Measurements from ENCODE around the gene TLR9.
A peak's percentile ranks its signal among the peaks of the same experiment; 100 is the strongest.
"Not testable (repeated sequence)": the region's sequence is repeated elsewhere in the genome, so short reads cannot be mapped to it uniquely, and the experiment has no call there.

Gene TLR9

DNA sequence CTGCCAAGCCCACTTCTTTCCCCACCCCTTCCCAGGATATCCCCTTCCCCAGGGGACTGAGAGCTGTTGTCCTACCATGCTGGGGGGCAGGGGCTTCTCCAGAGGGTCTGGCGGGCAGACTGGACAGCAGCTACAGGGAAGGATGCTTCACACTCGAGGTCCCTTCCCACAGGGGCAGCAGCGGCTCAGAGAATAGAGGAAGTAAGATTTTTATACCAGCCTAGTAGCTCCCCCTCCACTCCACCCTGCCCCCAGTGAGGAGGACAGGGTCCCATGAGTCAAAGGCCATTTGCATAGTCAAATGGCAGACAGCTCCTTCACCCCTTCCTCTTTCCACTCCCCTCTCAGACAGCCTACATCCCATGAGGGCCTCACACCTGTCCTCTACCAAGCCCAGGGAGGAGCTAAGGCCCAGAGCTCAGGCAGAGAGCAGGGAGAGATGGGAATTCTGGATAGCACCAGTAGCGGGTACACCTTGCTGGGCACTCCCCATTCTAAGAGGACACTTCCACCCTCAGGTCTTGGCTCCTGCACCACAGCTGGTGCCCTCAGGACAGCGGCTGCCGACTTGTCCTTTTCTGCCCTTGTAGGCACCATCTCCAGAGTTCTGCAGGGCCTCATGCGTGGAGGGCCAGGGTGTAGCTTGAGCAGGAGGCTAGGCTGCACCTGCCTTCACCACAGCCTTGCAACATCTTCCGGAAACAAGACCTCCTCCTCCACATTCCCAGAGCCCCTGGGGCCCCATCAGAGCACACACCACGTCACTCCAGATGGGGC, at the start of gene TLR9:
TSS of gene TLR9 (minus strand) at position 194 of the 777 bp plus-strand sequence. CDS start at position 78, 116 bp downstream.
- no peak for DNase-seq (ENCODE audit: low read depth in 2 of 2)
- TF ChIP-seq, protein P1, sequence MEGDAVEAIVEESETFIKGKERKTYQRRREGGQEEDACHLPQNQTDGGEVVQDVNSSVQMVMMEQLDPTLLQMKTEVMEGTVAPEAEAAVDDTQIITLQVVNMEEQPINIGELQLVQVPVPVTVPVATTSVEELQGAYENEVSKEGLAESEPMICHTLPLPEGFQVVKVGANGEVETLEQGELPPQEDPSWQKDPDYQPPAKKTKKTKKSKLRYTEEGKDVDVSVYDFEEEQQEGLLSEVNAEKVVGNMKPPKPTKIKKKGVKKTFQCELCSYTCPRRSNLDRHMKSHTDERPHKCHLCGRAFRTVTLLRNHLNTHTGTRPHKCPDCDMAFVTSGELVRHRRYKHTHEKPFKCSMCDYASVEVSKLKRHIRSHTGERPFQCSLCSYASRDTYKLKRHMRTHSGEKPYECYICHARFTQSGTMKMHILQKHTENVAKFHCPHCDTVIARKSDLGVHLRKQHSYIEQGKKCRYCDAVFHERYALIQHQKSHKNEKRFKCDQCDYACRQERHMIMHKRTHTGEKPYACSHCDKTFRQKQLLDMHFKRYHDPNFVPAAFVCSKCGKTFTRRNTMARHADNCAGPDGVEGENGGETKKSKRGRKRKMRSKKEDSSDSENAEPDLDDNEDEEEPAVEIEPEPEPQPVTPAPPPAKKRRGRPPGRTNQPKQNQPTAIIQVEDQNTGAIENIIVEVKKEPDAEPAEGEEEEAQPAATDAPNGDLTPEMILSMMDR (IDR thresholded peaks at IDR 0.05; ENCODE audit: low read depth, low read length): no peak
- no peak within 1 kb of the TSS for H3K4me3 ChIP-seq (replicated peaks in 1 of 2; ENCODE audit: low read depth in 2 of 2, low read length in 2 of 2)

DNA sequence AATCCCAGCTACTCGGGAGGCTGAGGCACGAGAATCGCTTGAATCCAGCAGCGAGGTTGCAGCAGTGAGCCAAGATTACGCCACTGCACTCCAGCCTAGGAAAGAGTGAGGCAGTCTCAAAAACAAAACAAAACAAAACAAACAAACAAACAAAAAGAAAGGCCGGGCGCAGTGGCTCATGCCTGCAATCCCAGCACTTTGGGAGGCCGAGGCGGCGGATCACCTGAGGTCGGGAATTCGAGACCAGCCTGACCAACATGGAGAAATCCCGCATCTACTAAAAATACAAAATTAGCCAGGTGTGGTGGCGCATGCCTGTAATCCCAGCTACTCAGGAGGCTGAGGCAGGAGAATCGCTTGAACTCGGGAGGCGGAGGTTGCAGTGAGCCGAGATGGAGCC, 49.3 kb upstream of the TLR9 start:
- H3K4me3 ChIP-seq (replicated peaks in 1 of 2; ENCODE audit: low read depth in 2 of 2, low read length in 2 of 2); DNase-seq (ENCODE audit: low read depth in 2 of 2): not testable (repeated sequence)

GRCh38 chr3:52272831-52273230, 47.4 kb upstream of the TLR9 start:
- DNase-seq (ENCODE audit: low read depth in 2 of 2): no peak
- H3K4me3 ChIP-seq (replicated peaks in 1 of 2; ENCODE audit: low read depth in 2 of 2, low read length in 2 of 2): no peak overlapping the region
- TF ChIP-seq, protein P1 (IDR thresholded peaks at IDR 0.05; ENCODE audit: low read depth, low read length): no peak

GRCh38 chr3:52272172-52272571, 46.7 kb upstream of the TLR9 start:
- not testable (repeated sequence) for DNase-seq (ENCODE audit: low read depth in 2 of 2); H3K4me3 ChIP-seq (replicated peaks in 1 of 2; ENCODE audit: low read depth in 2 of 2, low read length in 2 of 2)

GRCh38 chr3:52270252-52270754, 44.9 kb upstream of the TLR9 start:
- H3K4me3 ChIP-seq (replicated peaks in 1 of 2; ENCODE audit: low read depth in 2 of 2, low read length in 2 of 2): no peak overlapping the region
- TF ChIP-seq, protein P1 (IDR thresholded peaks at IDR 0.05; ENCODE audit: low read depth, low read length): no peak
- DNase-seq (ENCODE audit: low read depth in 2 of 2): peak; percentile 33 to 37

DNA sequence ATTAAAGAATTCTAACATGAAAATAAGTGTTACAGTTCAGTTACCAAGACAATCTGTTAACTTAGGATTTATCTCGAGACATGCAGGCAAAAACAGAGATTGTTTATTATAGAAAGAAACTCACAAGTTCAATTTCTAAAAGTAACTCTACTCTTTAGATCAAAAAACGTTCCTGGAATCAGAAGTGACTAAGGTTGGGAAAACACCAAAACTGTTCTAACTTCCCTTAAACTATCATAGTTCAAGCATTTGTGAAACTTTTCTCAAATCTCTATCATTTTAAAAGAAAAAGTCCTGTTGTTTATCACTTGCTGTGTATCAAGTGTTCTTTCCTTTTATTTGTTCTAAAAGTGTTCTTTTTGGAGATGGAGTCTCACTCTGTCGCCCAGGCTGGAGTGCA, 44.3 kb upstream of the TLR9 start:
- DNase-seq (ENCODE audit: low read depth in 2 of 2): no peak
- H3K4me3 ChIP-seq (replicated peaks in 1 of 2; ENCODE audit: low read depth in 2 of 2, low read length in 2 of 2): no peak overlapping the region
- TF ChIP-seq, protein P1 (IDR thresholded peaks at IDR 0.05; ENCODE audit: low read depth, low read length): no peak

GRCh38 chr3:52268036-52268435, 42.6 kb upstream of the TLR9 start:
- no peak overlapping the region for H3K4me3 ChIP-seq (replicated peaks in 1 of 2; ENCODE audit: low read depth in 2 of 2, low read length in 2 of 2)
- TF ChIP-seq, protein P1 (IDR thresholded peaks at IDR 0.05; ENCODE audit: low read depth, low read length): no peak
- DNase-seq (ENCODE audit: low read depth in 2 of 2): no peak

- DNase-seq (ENCODE audit: low read depth in 2 of 2): no peak
- TF ChIP-seq, protein P1 (IDR thresholded peaks at IDR 0.05; ENCODE audit: low read depth, low read length): no peak
- no peak overlapping the region for H3K4me3 ChIP-seq (replicated peaks in 1 of 2; ENCODE audit: low read depth in 2 of 2, low read length in 2 of 2)
Measured at GRCh38 chr3:52265387-52265786, 39.9 kb upstream of the TLR9 start.
